ENCODE measurements around the gene SGK1. TPM values are rescaled to one million over a fixed set of nuclear protein-coding genes. Genes with fewer than 3 reads are reported as not detected.
"Not testable (repeated sequence)": the region's sequence is repeated elsewhere in the genome, so short reads cannot be mapped to it uniquely, and the experiment has no call there.

SGK1 gene
- polyA plus RNA-seq, 2 of the 4 experiments (the other 2 are of a cell fraction): 41.3 to 131 TPM

- TF ChIP-seq KDM1A (IDR thresholded peaks at IDR 0.05; ENCODE audit: low read depth) (no peak), GATA3 (IDR thresholded peaks at IDR 0.05; ENCODE audit: borderline replicate concordance) (no peak), JUN (IDR thresholded peaks at IDR 0.05) (no peak), HOXB5 (CRISPR knock-in tag; IDR thresholded peaks at IDR 0.05) (no peak), ZNF302 (CRISPR knock-in tag; IDR thresholded peaks at IDR 0.05) (no peak), HES2 (IDR thresholded peaks at IDR 0.05) (no peak), SREBF2 (IDR thresholded peaks at IDR 0.05) (no peak), CHD4 (IDR thresholded peaks at IDR 0.05; ENCODE audit: borderline replicate concordance) (no peak), CHD2 (IDR thresholded peaks at IDR 0.05; ENCODE audit: low read length, partially characterized antibody) (no peak), HOXB13 (CRISPR knock-in tag; IDR thresholded peaks at IDR 0.05; ENCODE audit: low read depth) (no peak), RCOR1 (IDR thresholded peaks at IDR 0.05; ENCODE audit: low read depth, low read length) (no peak), FOSL2 (IDR thresholded peaks at IDR 0.05) (no peak), FOSL2 (CRISPR knock-in tag; IDR thresholded peaks at IDR 0.05) (no peak)
- TF ChIP-seq, protein P1, sequence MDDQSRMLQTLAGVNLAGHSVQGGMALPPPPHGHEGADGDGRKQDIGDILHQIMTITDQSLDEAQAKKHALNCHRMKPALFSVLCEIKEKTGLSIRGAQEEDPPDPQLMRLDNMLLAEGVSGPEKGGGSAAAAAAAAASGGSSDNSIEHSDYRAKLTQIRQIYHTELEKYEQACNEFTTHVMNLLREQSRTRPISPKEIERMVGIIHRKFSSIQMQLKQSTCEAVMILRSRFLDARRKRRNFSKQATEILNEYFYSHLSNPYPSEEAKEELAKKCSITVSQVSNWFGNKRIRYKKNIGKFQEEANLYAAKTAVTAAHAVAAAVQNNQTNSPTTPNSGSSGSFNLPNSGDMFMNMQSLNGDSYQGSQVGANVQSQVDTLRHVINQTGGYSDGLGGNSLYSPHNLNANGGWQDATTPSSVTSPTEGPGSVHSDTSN (IDR thresholded peaks at IDR 0.05): no peak
- TF ChIP-seq, protein P2, sequence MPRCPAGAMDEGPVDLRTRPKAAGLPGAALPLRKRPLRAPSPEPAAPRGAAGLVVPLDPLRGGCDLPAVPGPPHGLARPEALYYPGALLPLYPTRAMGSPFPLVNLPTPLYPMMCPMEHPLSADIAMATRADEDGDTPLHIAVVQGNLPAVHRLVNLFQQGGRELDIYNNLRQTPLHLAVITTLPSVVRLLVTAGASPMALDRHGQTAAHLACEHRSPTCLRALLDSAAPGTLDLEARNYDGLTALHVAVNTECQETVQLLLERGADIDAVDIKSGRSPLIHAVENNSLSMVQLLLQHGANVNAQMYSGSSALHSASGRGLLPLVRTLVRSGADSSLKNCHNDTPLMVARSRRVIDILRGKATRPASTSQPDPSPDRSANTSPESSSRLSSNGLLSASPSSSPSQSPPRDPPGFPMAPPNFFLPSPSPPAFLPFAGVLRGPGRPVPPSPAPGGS (IDR thresholded peaks at IDR 0.05): no peak
- no peak overlapping the region for H3K27ac ChIP-seq
- DNase-seq (ENCODE audit: low read depth in 1 of 2, low spot score in 1 of 2) (no peak), FAIRE-seq (no peak), ATAC-seq (no peak)
- POLR2A ChIA-PET: interaction anchor here (0.6 kb wide), 1 partner anchor 21 kb away, joined by 3 read pairs; no protein-coding TSS in a partner anchor
- no peak overlapping the region for H3K4me2 ChIP-seq
- WGBS (ENCODE audit: missing lambda C conversion rate): 80% methylated on average over 6 of the region's 6 CpGs
- CTCF ChIA-PET: no interaction called here
- H3K9me3 ChIP-seq: no peaks in the 10 kb centered on the region
- H3K4me3 ChIP-seq: no peak overlapping the region
- H3K4me1 ChIP-seq: peaks cover 11% of the 10 kb centered on the region; the same call in 2 of the 3 replicates
These were observed 10.8 kb downstream of the SGK1 start for GRCh38 chr6:134307075-134307474.

DNA sequence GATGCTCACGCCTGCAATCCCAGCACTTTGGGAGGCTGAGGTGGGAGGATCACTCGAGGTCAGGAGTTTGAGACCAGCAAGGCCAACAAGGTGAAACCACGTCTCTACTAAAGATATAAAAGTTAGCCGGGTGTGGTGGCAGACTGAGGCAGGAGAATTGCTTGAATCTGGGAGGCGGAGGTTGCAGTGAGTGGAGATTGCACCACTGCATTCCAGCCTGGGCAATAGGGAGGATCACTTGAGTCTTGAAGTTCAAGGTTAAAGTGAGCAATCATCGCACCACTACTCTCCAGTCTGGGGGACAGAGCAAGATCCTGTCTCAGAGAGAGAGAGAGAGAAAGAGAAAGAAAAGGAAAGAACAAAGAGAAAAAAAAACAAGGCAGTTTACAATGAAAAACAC, 13.5 kb downstream of the SGK1 start:
- H3K4me1 ChIP-seq: peaks cover 15% of the 10 kb centered on the region
- not testable (repeated sequence) for FAIRE-seq
- CTCF ChIA-PET: interaction anchor here (1.0 kb wide), 1 partner anchor 55 kb away, joined by 4 read pairs; no protein-coding TSS in a partner anchor

DNA sequence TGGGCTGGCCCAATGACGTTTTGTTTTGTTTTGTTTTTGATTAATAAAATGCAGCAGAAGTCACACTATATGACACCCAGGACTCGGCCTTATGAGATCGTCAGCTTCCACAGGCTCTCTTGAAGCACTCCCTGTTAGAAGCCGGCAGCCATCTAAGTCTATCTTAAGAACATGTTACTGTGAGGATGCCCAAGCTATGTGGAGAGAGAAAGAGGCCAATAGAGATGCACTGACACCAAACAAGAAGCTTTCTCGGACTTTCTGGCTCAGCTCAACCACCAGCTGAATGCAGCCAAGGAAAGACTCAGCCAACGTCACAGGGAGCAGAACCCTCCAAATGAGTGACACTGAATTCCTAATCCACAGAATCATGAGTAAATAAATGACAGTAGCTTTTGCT, 14.0 kb downstream of the SGK1 start:
- H3K27ac ChIP-seq: peak overlapping the region; percentile 5 to 72; a peak in 3 of 6 replicates
- H3K4me3 ChIP-seq: no peak overlapping the region
- FAIRE-seq (no peak), DNase-seq (ENCODE audit: low read depth in 1 of 2, low spot score in 1 of 2) (peak in 1 of 2 experiments; percentile 23), ATAC-seq (peak in 1 of 2 experiments; percentile 35; a peak in 2 of 6 replicates)
- TF ChIP-seq RARB (CRISPR knock-in tag; IDR thresholded peaks at IDR 0.05) (no peak), BHLHE40 (IDR thresholded peaks at IDR 0.05; ENCODE audit: low read depth, low read length) (no peak), HOXA7 (CRISPR knock-in tag; IDR thresholded peaks at IDR 0.05) (no peak), MAZ (IDR thresholded peaks at IDR 0.05; ENCODE audit: borderline replicate concordance, low read depth, low read length) (no peak), TFCP2L1 (CRISPR knock-in tag; IDR thresholded peaks at IDR 0.05) (no peak), SREBF2 (IDR thresholded peaks at IDR 0.05) (no peak), EP300 (IDR thresholded peaks at IDR 0.05) (no peak), POLR2AphosphoS2 (conservative IDR thresholded peaks at IDR 0.05; ENCODE audit: low read length) (no peak)
- TF ChIP-seq, protein P3, sequence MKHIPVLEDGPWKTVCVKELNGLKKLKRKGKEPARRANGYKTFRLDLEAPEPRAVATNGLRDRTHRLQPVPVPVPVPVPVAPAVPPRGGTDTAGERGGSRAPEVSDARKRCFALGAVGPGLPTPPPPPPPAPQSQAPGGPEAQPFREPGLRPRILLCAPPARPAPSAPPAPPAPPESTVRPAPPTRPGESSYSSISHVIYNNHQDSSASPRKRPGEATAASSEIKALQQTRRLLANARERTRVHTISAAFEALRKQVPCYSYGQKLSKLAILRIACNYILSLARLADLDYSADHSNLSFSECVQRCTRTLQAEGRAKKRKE (CRISPR knock-in tag; IDR thresholded peaks at IDR 0.05; ENCODE audit: low read depth): no peak
- H3K4me1 ChIP-seq: peaks cover 20% of the 10 kb centered on the region
- 65% methylated on average over 6 of the region's 6 CpGs for WGBS (ENCODE audit: missing lambda C conversion rate)
- H3K4me2 ChIP-seq: peak overlapping the region; percentile 42
- CTCF ChIA-PET: interaction anchor here (1.0 kb wide), 1 partner anchor 56 kb away, joined by 4 read pairs; no protein-coding TSS in a partner anchor
- POLR2A ChIA-PET: no interaction called here
- no peaks in the 10 kb centered on the region for H3K9me3 ChIP-seq

More for the DNA sequence above, 13.5 kb downstream of the SGK1 start:
- peak in 1 of 2 experiments; percentile 56; a peak in 2 of 4 replicates for TF ChIP-seq CEBPB (IDR thresholded peaks at IDR 0.05)
- Histone ChIP-seq H3K27ac (peak overlapping the region; percentile 5 to 72; a peak in 4 of 6 replicates), H3K4me2 (peak overlapping the region; percentile 42)
- peak in 1 of 2 experiments; percentile 42; a peak in 3 of 6 replicates for ATAC-seq
- peak in 1 of 2 experiments; percentile 40 for DNase-seq (ENCODE audit: low read depth in 1 of 2, low spot score in 1 of 2)
- POLR2A ChIA-PET, H3K9me3 ChIP-seq, H3K4me3 ChIP-seq: not testable (repeated sequence)
- WGBS (ENCODE audit: missing lambda C conversion rate): 44% methylated on average over 6 of the region's 6 CpGs
